Measurements from ENCODE around the gene GLYATL1.
"Not testable (repeated sequence)": the region's sequence is repeated elsewhere in the genome, so short reads cannot be mapped to it uniquely, and the experiment has no call there.

Gene GLYATL1

DNA sequence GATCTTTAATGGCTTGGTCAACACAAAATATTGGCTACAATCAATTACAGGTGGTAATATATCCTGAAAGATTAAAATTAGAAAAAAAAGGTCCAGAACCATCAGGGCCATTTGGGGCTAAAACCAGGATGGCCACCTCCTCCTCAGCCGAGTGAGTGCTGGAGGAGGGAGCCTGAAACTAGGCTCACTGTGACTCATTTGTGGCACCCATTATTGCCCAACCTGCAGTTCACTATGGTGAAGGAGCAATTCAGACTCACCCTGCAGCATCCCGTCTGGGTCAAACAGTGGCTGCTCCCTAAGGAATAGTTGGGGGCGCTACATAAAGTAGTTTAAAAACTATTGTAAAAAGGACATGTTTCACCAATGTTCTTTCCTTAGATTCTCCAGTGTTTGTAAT lies 60.7 kb downstream of the GLYATL1 start:
- DNase-seq: no peak

DNA sequence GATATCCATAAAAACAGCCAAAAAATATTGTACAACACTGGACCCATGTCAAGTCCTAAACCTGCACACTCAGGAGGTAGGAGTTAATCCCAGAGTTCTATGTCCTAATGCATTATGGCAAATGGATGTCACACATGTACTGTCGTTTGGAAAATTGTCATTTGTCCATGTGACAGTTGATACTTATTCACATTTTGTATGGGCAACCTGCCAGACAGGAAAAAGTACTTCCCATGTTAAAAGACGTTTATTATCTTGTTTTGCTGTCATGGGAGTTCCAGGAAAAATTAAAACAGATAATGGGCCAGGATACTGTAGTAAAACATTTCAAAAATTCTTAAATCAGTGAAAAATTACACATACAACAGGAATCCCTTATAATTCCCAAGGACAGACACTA lies 62.7 kb downstream of the GLYATL1 start:
- not testable (repeated sequence) for DNase-seq

Data from DMS79 treated with DMSO at 0.1 percent for 48 hours (cell line).